ENCODE results near the gene LPP.

LPP gene

GRCh38 chr3:188554404-188554803, 400.4 kb downstream of the LPP start:
- DNase-seq (ENCODE audit: low read depth in 2 of 2), result no peak

- no peak for DNase-seq (ENCODE audit: low read depth in 2 of 2)
Measured at GRCh38 chr3:188557235-188557634, 403.3 kb downstream of the LPP start.

- no peak for DNase-seq (ENCODE audit: low read depth in 2 of 2)
Measured at GRCh38 chr3:188558343-188559071, 404.6 kb downstream of the LPP start.

GRCh38 chr3:188559072-188559429, 405.1 kb downstream of the LPP start:
- DNase-seq (ENCODE audit: low read depth in 2 of 2), result no peak

GRCh38 chr3:188559856-188560255, 405.9 kb downstream of the LPP start:
- DNase-seq (ENCODE audit: low read depth in 2 of 2), result no peak

- no peak for DNase-seq (ENCODE audit: low read depth in 2 of 2)
Measured at GRCh38 chr3:188562144-188562543, 408.2 kb downstream of the LPP start.

- DNase-seq (ENCODE audit: low read depth in 2 of 2), result peak; percentile 34 to 42
Measured at GRCh38 chr3:188567478-188568195, 413.7 kb downstream of the LPP start.

- no peak for DNase-seq (ENCODE audit: low read depth in 2 of 2)
Measured at GRCh38 chr3:188568736-188569135, 414.8 kb downstream of the LPP start.

- DNase-seq (ENCODE audit: low read depth in 2 of 2), result peak in 1 of 2 experiments; percentile 29
Measured at GRCh38 chr3:188571531-188572095, 417.7 kb downstream of the LPP start.

- DNase-seq (ENCODE audit: low read depth in 2 of 2), result no peak
Measured at GRCh38 chr3:188573291-188573940, 419.5 kb downstream of the LPP start.

GRCh38 chr3:188573956-188574355, 420.0 kb downstream of the LPP start:
- no peak for DNase-seq (ENCODE audit: low read depth in 2 of 2)

GRCh38 chr3:188574885-188575284, 420.9 kb downstream of the LPP start:
- no peak for DNase-seq (ENCODE audit: low read depth in 2 of 2)

- DNase-seq (ENCODE audit: low read depth in 2 of 2), result no peak
Measured at GRCh38 chr3:188575501-188575900, 421.5 kb downstream of the LPP start.

GRCh38 chr3:188577539-188577938, 423.6 kb downstream of the LPP start:
- DNase-seq (ENCODE audit: low read depth in 2 of 2), result no peak

GRCh38 chr3:188578576-188579363, 424.8 kb downstream of the LPP start:
- peak; percentile 70 to 73 for DNase-seq (ENCODE audit: low read depth in 2 of 2)

GRCh38 chr3:188580223-188580622, 426.3 kb downstream of the LPP start:
- no peak for DNase-seq (ENCODE audit: low read depth in 2 of 2)

- no peak for DNase-seq (ENCODE audit: low read depth in 2 of 2)
Measured at GRCh38 chr3:188580659-188581058, 426.7 kb downstream of the LPP start.

- no peak for DNase-seq (ENCODE audit: low read depth in 2 of 2)
Measured at GRCh38 chr3:188581365-188581764, 427.4 kb downstream of the LPP start.

GRCh38 chr3:188581792-188582191, 427.8 kb downstream of the LPP start:
- DNase-seq (ENCODE audit: low read depth in 2 of 2), result no peak

GRCh38 chr3:188583341-188584161, 429.6 kb downstream of the LPP start:
- DNase-seq (ENCODE audit: low read depth in 2 of 2), result no peak

- DNase-seq (ENCODE audit: low read depth in 2 of 2), result peak in 1 of 2 experiments; percentile 46
Measured at GRCh38 chr3:188584162-188584529, 430.2 kb downstream of the LPP start.
